ENCODE measurements around the gene UBC. TPM values are rescaled to one million over a fixed set of nuclear protein-coding genes. Genes with fewer than 3 reads are reported as not detected.
"Not testable (repeated sequence)": the region's sequence is repeated elsewhere in the genome, so short reads cannot be mapped to it uniquely, and the experiment has no call there.

UBC gene
- total RNA-seq, 2 experiments from 2014 or later: 749 to 755 TPM

GRCh38 chr12:124909831-124910560, 4.5 kb downstream of the UBC start:
- no peaks in the 10 kb centered on the region for H3K27me3 Mint-ChIP-seq
- CTCF ChIA-PET: interaction anchor here (3.3 kb wide), 1 partner anchor 30 kb away, joined by 14 read pairs; no protein-coding TSS in a partner anchor
- peak overlapping the region; percentile 19 for H3K4me3 Mint-ChIP-seq

GRCh38 chr12:124906606-124907261, 7.7 kb downstream of the UBC start:
- no peak overlapping the region for H3K4me3 Mint-ChIP-seq
- CTCF ChIA-PET: interaction anchor here (0.6 to 3.5 kb wide), 27 partner anchors 9 to 296 kb away, joined by 3 to 45 read pairs (median 3); partner anchors contain the start of genes AACS, BRI3BP, DHX37 and SCARB1
- POLR2A ChIA-PET: interaction anchor here (1.0 to 1.2 kb wide), 2 partner anchors 10 to 11 kb away, joined by 3 to 5 read pairs; no protein-coding TSS in a partner anchor
- H3K36me3 Mint-ChIP-seq (ENCODE audit: low read depth): peaks cover 19% of the 10 kb centered on the region
- no peaks in the 10 kb centered on the region for H3K27me3 Mint-ChIP-seq
- peaks cover 29% of the 10 kb centered on the region for H3K4me1 Mint-ChIP-seq
- no peaks in the 10 kb centered on the region for H3K9me3 Mint-ChIP-seq
- DNase-seq: peak; percentile 97
- H3K27ac Mint-ChIP-seq: no peak overlapping the region

More at GRCh38 chr12:124909831-124910560, 4.5 kb downstream of the UBC start:
- Mint-ChIP-seq H3K36me3 (ENCODE audit: low read depth) (peaks cover 42% of the 10 kb centered on the region), H3K4me1 (peaks cover 46% of the 10 kb centered on the region), H3K9me3 (no peaks in the 10 kb centered on the region), H3K27ac (no peak overlapping the region)
- POLR2A ChIA-PET: no interaction called here
- DNase-seq: no peak

GRCh38 chr12:124904306-124905098, 9.9 kb downstream of the UBC start:
- H3K36me3 Mint-ChIP-seq (ENCODE audit: low read depth): no peaks in the 10 kb centered on the region
- H3K4me1 Mint-ChIP-seq: peaks cover 11% of the 10 kb centered on the region
- H3K9me3 Mint-ChIP-seq: no peaks in the 10 kb centered on the region
- no peak overlapping the region for H3K27ac Mint-ChIP-seq
- H3K27me3 Mint-ChIP-seq: no peaks in the 10 kb centered on the region
- DNase-seq: no peak
- CTCF ChIA-PET: interaction anchor here (1.1 to 3.5 kb wide), 2 partner anchors 9 to 36 kb away, joined by 3 to 45 read pairs; partner anchors contain the start of gene UBC
- POLR2A ChIA-PET: interaction anchor here (0.6 kb wide), 1 partner anchor 30 kb away, joined by 4 read pairs; no protein-coding TSS in a partner anchor
- H3K4me3 Mint-ChIP-seq: no peak overlapping the region

GRCh38 chr12:124902916-124903315, 11.5 kb downstream of the UBC start:
- DNase-seq: no peak
- Mint-ChIP-seq H3K36me3 (ENCODE audit: low read depth) (no peaks in the 10 kb centered on the region), H3K9me3 (no peaks in the 10 kb centered on the region), H3K27ac (no peak overlapping the region), H3K27me3 (no peaks in the 10 kb centered on the region), H3K4me1 (peaks cover 22% of the 10 kb centered on the region), H3K4me3 (no peak overlapping the region)
- ChIA-PET CTCF (interaction anchor here (1.1 kb wide), 1 partner anchor 9 kb away, joined by 3 read pairs; no protein-coding TSS in a partner anchor), POLR2A (no interaction called here)

- Mint-ChIP-seq H3K4me3 (no peak overlapping the region), H3K36me3 (ENCODE audit: low read depth) (no peaks in the 10 kb centered on the region), H3K27me3 (no peaks in the 10 kb centered on the region), H3K27ac (no peak overlapping the region), H3K9me3 (no peaks in the 10 kb centered on the region), H3K4me1 (peaks cover 16% of the 10 kb centered on the region)
- ChIA-PET CTCF (interaction anchor here (0.8 to 1.4 kb wide), 3 partner anchors 33 to 39 kb away, joined by 3 read pairs; no protein-coding TSS in a partner anchor), POLR2A (no interaction called here)
- no peak for DNase-seq
These were observed 13.4 kb downstream of the UBC start for GRCh38 chr12:124901003-124901402.

- CTCF ChIA-PET: interaction anchor here (0.6 to 1.4 kb wide), 4 partner anchors 9 to 40 kb away, joined by 3 read pairs; no protein-coding TSS in a partner anchor
- not testable (repeated sequence) for H3K27ac Mint-ChIP-seq
These were observed 14.1 kb downstream of the UBC start for GRCh38 chr12:124900345-124900795.

GRCh38 chr12:124898923-124899294, 15.5 kb downstream of the UBC start:
- Mint-ChIP-seq H3K4me3 (no peak overlapping the region), H3K4me1 (peaks cover 12% of the 10 kb centered on the region), H3K36me3 (ENCODE audit: low read depth) (no peaks in the 10 kb centered on the region), H3K27ac (no peak overlapping the region), H3K27me3 (no peaks in the 10 kb centered on the region), H3K9me3 (no peaks in the 10 kb centered on the region)
- DNase-seq: no peak
- POLR2A ChIA-PET: no interaction called here
- CTCF ChIA-PET: interaction anchor here (0.6 kb wide), 1 partner anchor 146 kb away, joined by 3 read pairs; no protein-coding TSS in a partner anchor

More at GRCh38 chr12:124900345-124900795, 14.1 kb downstream of the UBC start:
- POLR2A ChIA-PET; H3K27me3 Mint-ChIP-seq; H3K9me3 Mint-ChIP-seq; H3K36me3 Mint-ChIP-seq (ENCODE audit: low read depth); DNase-seq; H3K4me3 Mint-ChIP-seq: not testable (repeated sequence)
- peaks cover 14% of the 10 kb centered on the region for H3K4me1 Mint-ChIP-seq

GRCh38 chr12:124898200-124898922, 16.1 kb downstream of the UBC start:
- ChIA-PET CTCF (interaction anchor here (0.7 kb wide), 1 partner anchor 9 kb away, joined by 3 read pairs; no protein-coding TSS in a partner anchor), POLR2A (no interaction called here)
- DNase-seq: peak; percentile 82
- Mint-ChIP-seq H3K27me3 (no peaks in the 10 kb centered on the region), H3K4me3 (no peak overlapping the region), H3K36me3 (ENCODE audit: low read depth) (no peaks in the 10 kb centered on the region), H3K9me3 (no peaks in the 10 kb centered on the region), H3K27ac (peak overlapping the region; percentile 46), H3K4me1 (peaks cover 12% of the 10 kb centered on the region)

GRCh38 chr12:124896461-124896860, 18.0 kb downstream of the UBC start:
- no peak for DNase-seq
- POLR2A ChIA-PET: no interaction called here
- Mint-ChIP-seq H3K4me1 (peaks cover 12% of the 10 kb centered on the region), H3K27ac (no peak overlapping the region), H3K36me3 (ENCODE audit: low read depth) (no peaks in the 10 kb centered on the region), H3K4me3 (no peak overlapping the region), H3K27me3 (no peaks in the 10 kb centered on the region), H3K9me3 (no peaks in the 10 kb centered on the region)
- CTCF ChIA-PET: interaction anchor here (2.5 kb wide), 1 partner anchor 10 kb away, joined by 9 read pairs; no protein-coding TSS in a partner anchor

GRCh38 chr12:124893792-124894516, 20.5 kb downstream of the UBC start:
- Mint-ChIP-seq H3K36me3 (ENCODE audit: low read depth) (no peaks in the 10 kb centered on the region), H3K4me1 (peaks cover 11% of the 10 kb centered on the region), H3K27me3 (no peaks in the 10 kb centered on the region), H3K9me3 (no peaks in the 10 kb centered on the region), H3K27ac (no peak overlapping the region), H3K4me3 (no peak overlapping the region)
- CTCF ChIA-PET: interaction anchor here (0.6 to 3.6 kb wide), 7 partner anchors 9 to 96 kb away, joined by 3 to 13 read pairs (median 3); no protein-coding TSS in a partner anchor
- no peak for DNase-seq
- POLR2A ChIA-PET: no interaction called here

- H3K27me3 Mint-ChIP-seq: no peaks in the 10 kb centered on the region
- no peaks in the 10 kb centered on the region for H3K36me3 Mint-ChIP-seq (ENCODE audit: low read depth)
- no peak overlapping the region for H3K27ac Mint-ChIP-seq
- no peak overlapping the region for H3K4me3 Mint-ChIP-seq
- DNase-seq: no peak
- no peaks in the 10 kb centered on the region for H3K9me3 Mint-ChIP-seq
- H3K4me1 Mint-ChIP-seq: no peaks in the 10 kb centered on the region
- POLR2A ChIA-PET: no interaction called here
- CTCF ChIA-PET: interaction anchor here (0.6 to 2.9 kb wide), 2 partner anchors 18 to 157 kb away, joined by 3 to 11 read pairs; no protein-coding TSS in a partner anchor
These were observed 26.2 kb downstream of the UBC start for GRCh38 chr12:124888260-124888659.

Measured in activated CD4-positive, alpha-beta T cell treated with anti-CD3 and anti-CD28 coated beads, Interleukin-2, amount 10 ng/mL, durations not matched to agents 7 days and 5 days (primary cell).